Thymus (tissue), 14 donors: ENCODE data around the gene ANKS1A. TPM values are rescaled to one million over a fixed set of nuclear protein-coding genes. Genes with fewer than 3 reads are reported as not detected.
"Not testable (repeated sequence)": the region's sequence is repeated elsewhere in the genome, so short reads cannot be mapped to it uniquely, and the experiment has no call there.

Source experiments
- DNase-seq, 9 donors: peaks; one replicate each; pipeline ENCODE4 v3.0.0-alpha.2; 2013; ENCODE audit warnings: low spot score in 9 of 9, low read depth in 6 of 9, missing footprints in 1 of 9
- H3K27ac ChIP-seq, 2 donors: one replicate each; pipeline ENCODE4 v1.5.1; 2013; ENCODE audit warnings: control low read depth in 1 of 2, low read depth in 1 of 2, low read length in 1 of 2, mild to moderate bottlenecking in 1 of 2, moderate library complexity in 1 of 2
- H3K27me3 ChIP-seq, 2 donors: one replicate each; pipeline ENCODE4 v1.5.1; 2013; ENCODE audit warnings: low read length in 1 of 2; ENCODE audit not compliant: control insufficient read depth in 2 of 2, insufficient read depth in 1 of 2
- H3K36me3 ChIP-seq, 2 donors: one replicate each; pipeline ENCODE4 v1.5.1; 2013; ENCODE audit warnings: low read length in 1 of 2, mild to moderate bottlenecking in 1 of 2, moderate library complexity in 1 of 2; ENCODE audit not compliant: control insufficient read depth in 2 of 2, insufficient read depth in 2 of 2
- H3K4me1 ChIP-seq, 2 donors: one replicate each; pipeline ENCODE4 v1.5.1; 2013; ENCODE audit warnings: low read length in 2 of 2; ENCODE audit not compliant: control insufficient read depth in 2 of 2, insufficient read depth in 2 of 2
- H3K4me3 ChIP-seq, 2 donors: one replicate each; pipeline ENCODE4 v1.5.1; 2013; ENCODE audit warnings: low read length in 2 of 2, control low read depth in 1 of 2, mild to moderate bottlenecking in 1 of 2
- H3K9me3 ChIP-seq, 2 donors: one replicate each; pipeline ENCODE4 v1.5.1; 2013; ENCODE audit warnings: low read length in 1 of 2, mild to moderate bottlenecking in 1 of 2; ENCODE audit not compliant: control insufficient read depth in 2 of 2, insufficient read depth in 1 of 2
- WGBS: extraction: QIAGEN DNeasy Blood & Tissue Kit; methylation state at CpG from one replicate; pipeline ENCODE4 v1.1.7; 2013; 5-methylcytosine and 5-hydroxymethylcytosine counted together
- long read RNA-seq, 10 donors: transcript quantifications; one replicate each; lab custom pipeline, GENCODE V29; 2026
- polyA plus RNA-seq: library from polyadenylated mRNA; stranded (reverse); fragments of 200-250 nt; gene quantifications from one replicate; pipeline ENCODE4 v1.2.3, GENCODE V29; 2013
- total RNA-seq: library from RNA; stranded (reverse); fragments of 120-200 nt; gene quantifications from one replicate; pipeline ENCODE4 v1.2.4, GENCODE V29; 2013
- donor health status: healthy.

ANKS1A gene
- 6.9 TPM for total RNA-seq
- polyA plus RNA-seq = 7.7 TPM
- long read RNA-seq, donor 1 = 0 reads
- long read RNA-seq, donor 2 = 0 reads
- long read RNA-seq, donor 3 = 0 reads
- long read RNA-seq, donor 4 = 0 reads
- long read RNA-seq, donor 5 = 0 reads
- long read RNA-seq, donor 6, full-length matches to known transcripts = 1 of 1 reads
- long read RNA-seq, donor 6, partial matches to known transcripts = 0 of 1 reads
- long read RNA-seq, donor 6, other reads (novel, unspliced or antisense) = 0 of 1 reads
- long read RNA-seq, donor 7 = 0 reads
- long read RNA-seq, donor 8 = 0 reads
- long read RNA-seq, donor 9 = 0 reads
- long read RNA-seq, donor 10 = 0 reads

GRCh38 chr6:34888874-34889555 lies at the start of gene ANKS1A:
Gene ANKS1A (plus strand): TSS chr6:34889255. CDS start chr6:34889403, 148 bp downstream.
- Histone ChIP-seq H3K4me1 (peaks cover 13 to 25% of the 10 kb centered on the region in 2 donors), H3K27me3 (peaks cover 0 to 5% of the 10 kb centered on the region in 2 donors), H3K36me3 (no peaks in the 10 kb centered on the region), H3K9me3 (peaks cover 0 to 2% of the 10 kb centered on the region in 2 donors), H3K4me3 (peak within 1 kb of the TSS; percentile 93 to 98), H3K27ac (peak within 1 kb of the TSS; percentile 94 to 98)
- 1% methylated on average over 60 of the region's 60 CpGs for WGBS
- DNase-seq = peak; percentile 59 to 93 (median 80)

- Histone ChIP-seq H3K4me1 (no peaks in the 10 kb centered on the region), H3K9me3 (no peaks in the 10 kb centered on the region), H3K27me3 (no peaks in the 10 kb centered on the region), H3K27ac (no peak overlapping the region), H3K4me3 (no peak overlapping the region), H3K36me3 (peaks cover 19 to 26% of the 10 kb centered on the region in 2 donors)
- no peak for DNase-seq
- 98% methylated on average over 15 of the region's 15 CpGs for WGBS
Measured at GRCh38 chr6:34839666-34840352, 49.2 kb upstream of the ANKS1A start.

- DNase-seq, H3K4me3 ChIP-seq, H3K27ac ChIP-seq, H3K4me1 ChIP-seq, H3K27me3 ChIP-seq, H3K9me3 ChIP-seq: not testable (repeated sequence)
- WGBS = 99% methylated on average over 6 of the region's 6 CpGs
- H3K36me3 ChIP-seq = peaks cover 16 to 23% of the 10 kb centered on the region in 2 donors
Measured at GRCh38 chr6:34849066-34849465, 40.0 kb upstream of the ANKS1A start.

- no peak overlapping the region for H3K27ac ChIP-seq
- WGBS = 100% methylated on average over 1 of the region's 1 CpG
- H3K4me3 ChIP-seq = no peak overlapping the region
- no peak for DNase-seq
- H3K27me3 ChIP-seq = no peaks in the 10 kb centered on the region
- no peaks in the 10 kb centered on the region for H3K4me1 ChIP-seq
- H3K36me3 ChIP-seq = peaks cover 35% of the 10 kb centered on the region in 2 donors
- H3K9me3 ChIP-seq = no peaks in the 10 kb centered on the region
Measured at GRCh38 chr6:34851361-34851760, 37.7 kb upstream of the ANKS1A start.

GRCh38 chr6:34852406-34853085 lies 36.5 kb upstream of the ANKS1A start:
- no peak for DNase-seq
- 98% methylated on average over 4 of the region's 4 CpGs for WGBS
- Histone ChIP-seq H3K27me3 (no peaks in the 10 kb centered on the region), H3K27ac (no peak overlapping the region), H3K9me3 (no peaks in the 10 kb centered on the region), H3K4me3 (no peak overlapping the region), H3K36me3 (peaks cover 45 to 46% of the 10 kb centered on the region in 2 donors), H3K4me1 (no peaks in the 10 kb centered on the region)

GRCh38 chr6:34855463-34855862 lies 33.6 kb upstream of the ANKS1A start:
- DNase-seq = no peak
- 98% methylated on average over 7 of the region's 7 CpGs for WGBS
- H3K4me1 ChIP-seq = no peaks in the 10 kb centered on the region
- H3K27ac ChIP-seq = no peak overlapping the region
- H3K27me3 ChIP-seq = no peaks in the 10 kb centered on the region
- no peak overlapping the region for H3K4me3 ChIP-seq
- H3K9me3 ChIP-seq = no peaks in the 10 kb centered on the region
- peaks cover 71 to 73% of the 10 kb centered on the region in 2 donors for H3K36me3 ChIP-seq

- 98% methylated on average over 7 of the region's 7 CpGs for WGBS
- Histone ChIP-seq H3K27me3 (no peaks in the 10 kb centered on the region), H3K9me3 (no peaks in the 10 kb centered on the region), H3K4me1 (no peaks in the 10 kb centered on the region), H3K27ac (no peak overlapping the region), H3K36me3 (peaks cover 59 to 78% of the 10 kb centered on the region in 2 donors), H3K4me3 (no peak overlapping the region)
- DNase-seq = no peak
Measured at GRCh38 chr6:34858681-34859080, 30.4 kb upstream of the ANKS1A start.

GRCh38 chr6:34859951-34860350 lies 29.1 kb upstream of the ANKS1A start:
- no peaks in the 10 kb centered on the region for H3K27me3 ChIP-seq
- WGBS = 98% methylated on average over 4 of the region's 4 CpGs
- H3K4me1 ChIP-seq = no peaks in the 10 kb centered on the region
- no peaks in the 10 kb centered on the region for H3K9me3 ChIP-seq
- H3K4me3 ChIP-seq = no peak overlapping the region
- H3K36me3 ChIP-seq = peaks cover 57 to 81% of the 10 kb centered on the region in 2 donors
- no peak overlapping the region for H3K27ac ChIP-seq
- DNase-seq = no peak
